ENCODE measurements around the gene TIGAR. TPM values are rescaled to one million over a fixed set of nuclear protein-coding genes. Genes with fewer than 3 reads are reported as not detected.

Gene TIGAR
- total RNA-seq, 2 donors from 2014 or later, result 4.1 to 9.5 TPM

GRCh38 chr12:4356041-4356327 lies 35.0 kb downstream of the TIGAR start:
- Histone ChIP-seq H3K4me3 (no peak overlapping the region), H3K9me3 (no peaks in the 10 kb centered on the region), H3K27me3 (replicated peaks; ENCODE audit: insufficient read depth) (no peaks in the 10 kb centered on the region), H3K27ac (no peak overlapping the region), H3K36me3 (peaks cover 2% of the 10 kb centered on the region), H3K4me1 (ENCODE audit: control insufficient read depth in 1 of 2, low read depth in 2 of 2) (no peaks in the 10 kb centered on the region)
- ATAC-seq (ENCODE audit: insufficient number of reproducible peaks, low FRiP score, low read depth) (no peak), DNase-seq (ENCODE audit: low spot score) (no peak)
- no peak for TF ChIP-seq CTCF (IDR thresholded peaks at IDR 0.05)

- Histone ChIP-seq H3K9me3 (no peaks in the 10 kb centered on the region), H3K36me3 (no peaks in the 10 kb centered on the region), H3K4me3 (no peak overlapping the region), H3K4me1 (ENCODE audit: control insufficient read depth in 1 of 2, low read depth in 2 of 2) (no peaks in the 10 kb centered on the region), H3K27ac (no peak overlapping the region), H3K27me3 (replicated peaks; ENCODE audit: insufficient read depth) (no peaks in the 10 kb centered on the region)
- no peak for ATAC-seq (ENCODE audit: insufficient number of reproducible peaks, low FRiP score, low read depth)
- no peak for DNase-seq (ENCODE audit: low spot score)
- TF ChIP-seq CTCF (IDR thresholded peaks at IDR 0.05), result no peak
These were observed 45.1 kb downstream of the TIGAR start for GRCh38 chr12:4366090-4366489.

GRCh38 chr12:4369548-4369947 lies 48.5 kb downstream of the TIGAR start:
- ATAC-seq (ENCODE audit: insufficient number of reproducible peaks, low FRiP score, low read depth) (no peak), DNase-seq (ENCODE audit: low spot score) (no peak)
- no peak for TF ChIP-seq CTCF (IDR thresholded peaks at IDR 0.05)
- Histone ChIP-seq H3K4me1 (ENCODE audit: control insufficient read depth in 1 of 2, low read depth in 2 of 2) (no peaks in the 10 kb centered on the region), H3K27me3 (replicated peaks; ENCODE audit: insufficient read depth) (no peaks in the 10 kb centered on the region), H3K27ac (no peak overlapping the region), H3K36me3 (no peaks in the 10 kb centered on the region), H3K9me3 (no peaks in the 10 kb centered on the region), H3K4me3 (no peak overlapping the region)

GRCh38 chr12:4370265-4370664 lies 49.3 kb downstream of the TIGAR start:
- no peak overlapping the region for H3K27ac ChIP-seq
- TF ChIP-seq CTCF (IDR thresholded peaks at IDR 0.05), result no peak
- no peaks in the 10 kb centered on the region for H3K9me3 ChIP-seq
- no peaks in the 10 kb centered on the region for H3K36me3 ChIP-seq
- DNase-seq (ENCODE audit: low spot score) (no peak), ATAC-seq (ENCODE audit: insufficient number of reproducible peaks, low FRiP score, low read depth) (no peak)
- H3K4me3 ChIP-seq, result no peak overlapping the region
- no peaks in the 10 kb centered on the region for H3K4me1 ChIP-seq (ENCODE audit: control insufficient read depth in 1 of 2, low read depth in 2 of 2)
- no peaks in the 10 kb centered on the region for H3K27me3 ChIP-seq (replicated peaks; ENCODE audit: insufficient read depth)

- no peak for DNase-seq (ENCODE audit: low spot score)
- Histone ChIP-seq H3K27ac (no peak overlapping the region), H3K4me1 (ENCODE audit: control insufficient read depth in 1 of 2, low read depth in 2 of 2) (no peaks in the 10 kb centered on the region), H3K9me3 (no peaks in the 10 kb centered on the region), H3K36me3 (no peaks in the 10 kb centered on the region), H3K27me3 (replicated peaks; ENCODE audit: insufficient read depth) (no peaks in the 10 kb centered on the region), H3K4me3 (no peak overlapping the region)
- ATAC-seq (ENCODE audit: insufficient number of reproducible peaks, low FRiP score, low read depth), result no peak
- no peak for TF ChIP-seq CTCF (IDR thresholded peaks at IDR 0.05)
These were observed 51.6 kb downstream of the TIGAR start for GRCh38 chr12:4372653-4373052.

Data from thoracic aorta (tissue), 2 donors.